Caco-2 (cell line): ENCODE data around the gene PIK3CG. TPM values are rescaled to one million over a fixed set of nuclear protein-coding genes. Genes with fewer than 3 reads are reported as not detected.

Experiments
- BruUV-seq: library from RNA; stranded (reverse); fragments of 400-500 nt; replicated peaks from 2 replicates; lab custom pipeline; 2021; lab: Mats Ljungman, UMichigan
- CTCF ChIA-PET: fragments of 300-600 bp; sonication (Branson Sonifier 250); formaldehyde crosslinking; loops from one replicate; lab custom pipeline; 2022; ENCODE audit warnings: antibody characterized with exemption; lab: Charles Lee
- POLR2A ChIA-PET: fragments of 300-600 bp; sonication (Branson Sonifier 250); formaldehyde crosslinking; loops from one replicate; lab custom pipeline; 2022; ENCODE audit warnings: antibody characterized with exemption; lab: Charles Lee
- DNase-seq, 2 experiments: peaks; one replicate each; pipeline versions ENCODE4 v3.0.0 to v3.0.0-alpha.2; 2020 to 2022
- H3K27me3 ChIP-seq: replicated peaks from 2 replicates; pipeline ENCODE4 v1.6.0; 2011; ENCODE audit warnings: low read length; ENCODE audit not compliant: control insufficient read depth, insufficient read depth
- H3K36me3 ChIP-seq: 2 replicates; pipeline ENCODE4 v1.5.1; 2011; ENCODE audit warnings: low read length; ENCODE audit not compliant: control insufficient read depth, insufficient read depth
- H3K4me1 ChIP-seq: fragments of 250-450 bp; sonication (Bioruptor Pico); 2 replicates; pipeline ENCODE4 v1.5.1; 2020; ENCODE audit warnings: mild to moderate bottlenecking
- H3K4me3 ChIP-seq: 2 replicates; pipeline ENCODE4 v1.5.1; 2011; ENCODE audit warnings: low read depth, mild to moderate bottlenecking, control low read depth, low read length
- H3K9me3 ChIP-seq: fragments of 250-450 bp; sonication (Bioruptor Pico); 2 replicates; pipeline ENCODE4 v1.5.1; 2020; ENCODE audit warnings: mild to moderate bottlenecking, moderate library complexity
- H3K27ac Mint-ChIP-seq: one replicate; pipeline ENCODE4 v1.8.0; 2022; ENCODE audit warnings: mixed read lengths; ENCODE audit not compliant: unreplicated experiment
- H3K27me3 Mint-ChIP-seq: one replicate; pipeline ENCODE4 v1.8.0; 2022; ENCODE audit warnings: mixed read lengths; ENCODE audit not compliant: insufficient read depth, unreplicated experiment
- H3K36me3 Mint-ChIP-seq: one replicate; pipeline ENCODE4 v1.8.0; 2022; ENCODE audit warnings: mild to moderate bottlenecking, mixed read lengths; ENCODE audit not compliant: insufficient read depth, unreplicated experiment
- H3K4me1 Mint-ChIP-seq: one replicate; pipeline ENCODE4 v1.8.0; 2022; ENCODE audit warnings: low read depth, mixed read lengths; ENCODE audit not compliant: unreplicated experiment
- H3K4me3 Mint-ChIP-seq: one replicate; pipeline ENCODE4 v1.8.0; 2022; ENCODE audit warnings: mild to moderate bottlenecking, moderate library complexity, mixed read lengths; ENCODE audit not compliant: unreplicated experiment
- H3K9me3 Mint-ChIP-seq: one replicate; pipeline ENCODE4 v1.8.0; 2022; ENCODE audit warnings: mixed read lengths; ENCODE audit not compliant: unreplicated experiment
- CTCF ChIP-seq, 2 experiments: fragments of 200-600 bp in 1 of 2; IDR thresholded peaks; 1 replicate in 1 of 2; 2 replicates in 1 of 2; pipeline versions ENCODE4 v1.5.1 to v1.8.0; 2011 to 2022; ENCODE audit warnings: antibody characterized with exemption in 1 of 2, control low read depth in 1 of 2, inconsistent platforms in 1 of 2, low read depth in 1 of 2, low read length in 1 of 2, mild to moderate bottlenecking in 1 of 2, moderate library complexity in 1 of 2; ENCODE audit not compliant: insufficient read depth in 1 of 2, severe bottlenecking in 1 of 2, unreplicated experiment in 1 of 2
- intact Hi-C: fragments of 100-400 bp; cut with micrococcal nuclease; formaldehyde crosslinking; loops from one replicate; pipeline ENCODE4 v1.10.0; 2022; ENCODE audit not compliant: unreplicated experiment
- total RNA-seq: library from RNA; stranded (reverse); gene quantifications from 2 replicates; pipeline ENCODE4 v1.2.3, GENCODE V29; 2022

The PIK3CG gene
- total RNA-seq, 1 experiment from 2014 or later: not detected

- CTCF ChIA-PET: no interaction called here
- intact Hi-C loops: no loop called here
- no peaks in the 10 kb centered on the region for H3K4me1 Mint-ChIP-seq
- no peaks in the 10 kb centered on the region for H3K36me3 Mint-ChIP-seq
- DNase-seq: no peak
- H3K9me3 Mint-ChIP-seq: no peaks in the 10 kb centered on the region
- no TSS peak for BruUV-seq
- POLR2A ChIA-PET: no interaction called here
- no peaks in the 10 kb centered on the region for H3K36me3 ChIP-seq
- H3K27me3 ChIP-seq: no peaks in the 10 kb centered on the region
- H3K4me1 ChIP-seq: no peaks in the 10 kb centered on the region
- H3K27ac Mint-ChIP-seq: no peak overlapping the region
- no peak overlapping the region for H3K4me3 Mint-ChIP-seq
- H3K9me3 ChIP-seq: no peaks in the 10 kb centered on the region
- peaks cover 15% of the 10 kb centered on the region for H3K27me3 Mint-ChIP-seq
- no peak overlapping the region for H3K4me3 ChIP-seq
- TF ChIP-seq CTCF (IDR thresholded peaks at IDR 0.05; ENCODE audit: insufficient read depth in 1 of 2, low read depth in 1 of 2, low read length in 1 of 2, severe bottlenecking in 1 of 2, unreplicated experiment in 1 of 2): no peak
These were observed 4.9 kb downstream of the PIK3CG start for GRCh38 chr7:106869954-106870353.

- Histone ChIP-seq H3K4me3 (no peak overlapping the region), H3K4me1 (no peaks in the 10 kb centered on the region), H3K27me3 (no peaks in the 10 kb centered on the region), H3K9me3 (no peaks in the 10 kb centered on the region), H3K36me3 (no peaks in the 10 kb centered on the region)
- Mint-ChIP-seq H3K4me1 (no peaks in the 10 kb centered on the region), H3K9me3 (no peaks in the 10 kb centered on the region), H3K27me3 (peaks cover 11% of the 10 kb centered on the region), H3K36me3 (no peaks in the 10 kb centered on the region), H3K27ac (no peak overlapping the region), H3K4me3 (no peak overlapping the region)
- TF ChIP-seq CTCF (IDR thresholded peaks at IDR 0.05; ENCODE audit: insufficient read depth in 1 of 2, low read depth in 1 of 2, low read length in 1 of 2, severe bottlenecking in 1 of 2, unreplicated experiment in 1 of 2): no peak
- no peak for DNase-seq
- no TSS peak for BruUV-seq
- intact Hi-C loops: no loop called here
- CTCF ChIA-PET: no interaction called here
- POLR2A ChIA-PET: no interaction called here
These were observed 5.4 kb downstream of the PIK3CG start for GRCh38 chr7:106870528-106870927.

GRCh38 chr7:106870983-106871410 is 5.9 kb downstream of the PIK3CG start:
- intact Hi-C loops: no loop called here
- TF ChIP-seq CTCF (IDR thresholded peaks at IDR 0.05; ENCODE audit: insufficient read depth in 1 of 2, low read depth in 1 of 2, low read length in 1 of 2, severe bottlenecking in 1 of 2, unreplicated experiment in 1 of 2): no peak
- CTCF ChIA-PET: no interaction called here

More at GRCh38 chr7:106870983-106871410, 5.9 kb downstream of the PIK3CG start:
- Histone ChIP-seq H3K4me3 (no peak overlapping the region), H3K9me3 (no peaks in the 10 kb centered on the region), H3K4me1 (no peaks in the 10 kb centered on the region), H3K36me3 (no peaks in the 10 kb centered on the region), H3K27me3 (no peaks in the 10 kb centered on the region)
- Mint-ChIP-seq H3K9me3 (no peaks in the 10 kb centered on the region), H3K27me3 (peaks cover 9% of the 10 kb centered on the region), H3K4me1 (no peaks in the 10 kb centered on the region), H3K27ac (no peak overlapping the region), H3K36me3 (no peaks in the 10 kb centered on the region), H3K4me3 (no peak overlapping the region)
- BruUV-seq: no TSS peak
- POLR2A ChIA-PET: no interaction called here
- DNase-seq: no peak
